ENCODE data around the gene BCL2L1. TPM values are rescaled to one million over a fixed set of nuclear protein-coding genes. Genes with fewer than 3 reads are reported as not detected.

Gene BCL2L1
- total and polyA plus RNA-seq, 7 donors, result 34.5 to 204 (median 58.1) TPM

GRCh38 chr20:31638317-31638716, 84.4 kb downstream of the BCL2L1 start:
- WGBS, 3 donors, result 61 to 72% (median 61%) methylated on average over 4 of the region's 4 CpGs
- Histone ChIP-seq H3K27me3 (ENCODE audit: insufficient read depth in 3 of 3, low read length in 2 of 3) (peaks cover 0 to 19% (median 0%) of the 10 kb centered on the region in 3 donors), H3K36me3 (ENCODE audit: insufficient read depth in 1 of 2, low read depth in 1 of 2) (no peaks in the 10 kb centered on the region), H3K9me3 (no peaks in the 10 kb centered on the region), H3K4me1 (no peaks in the 10 kb centered on the region), H3K27ac (peak overlapping the region; percentile 53), H3K4me3 (no peak overlapping the region)
- TF ChIP-seq CTCF (IDR thresholded peaks at IDR 0.05), result no peak
- ATAC-seq (no peak), DNase-seq (no peak)
- intact Hi-C loops (cut with DNase I), result no loop called here

- intact Hi-C loops (cut with DNase I), result no loop called here
- H3K36me3 ChIP-seq (ENCODE audit: insufficient read depth in 1 of 2, low read depth in 1 of 2), result no peaks in the 10 kb centered on the region
- TF ChIP-seq CTCF (IDR thresholded peaks at IDR 0.05), result no peak
- H3K4me3 ChIP-seq, result peak within 1 kb of the TSS; percentile 46
- ATAC-seq (peak in 1 of 4 donors; percentile 31), DNase-seq (no peak)
- H3K4me1 ChIP-seq, result no peaks in the 10 kb centered on the region
- H3K27ac ChIP-seq, result peak within 1 kb of the TSS; percentile 53
- H3K27me3 ChIP-seq (ENCODE audit: insufficient read depth in 3 of 3, low read length in 2 of 3), result peaks cover 0 to 15% (median 0%) of the 10 kb centered on the region in 3 donors
- 28 to 31% (median 29%) methylated on average over 27 to 34 of the region's 34 CpGs for WGBS, 3 donors
- no peaks in the 10 kb centered on the region for H3K9me3 ChIP-seq
These were observed 85.0 kb downstream of the BCL2L1 start, which contains the start of gene COX4I2 for GRCh38 chr20:31637660-31638059. Gene COX4I2, plus strand, starts transcription at chr20:31637912. Its CDS starts 1,106 bp downstream, at chr20:31639018.

- Histone ChIP-seq H3K36me3 (ENCODE audit: insufficient read depth in 1 of 2, low read depth in 1 of 2) (no peaks in the 10 kb centered on the region), H3K4me1 (no peaks in the 10 kb centered on the region), H3K27ac (no peak overlapping the region), H3K4me3 (no peak overlapping the region), H3K9me3 (no peaks in the 10 kb centered on the region), H3K27me3 (ENCODE audit: insufficient read depth in 3 of 3, low read length in 2 of 3) (peaks cover 0 to 11% (median 0%) of the 10 kb centered on the region in 3 donors)
- intact Hi-C loops (cut with DNase I), result no loop called here
- ATAC-seq, result no peak
- WGBS, 3 donors, result 78 to 87% (median 79%) methylated on average over 14 of the region's 14 CpGs
- DNase-seq, result no peak
- TF ChIP-seq CTCF (IDR thresholded peaks at IDR 0.05), result no peak
These were observed 89.2 kb downstream of the BCL2L1 start for GRCh38 chr20:31633339-31633914.

- no peak for DNase-seq
- no peaks in the 10 kb centered on the region for H3K36me3 ChIP-seq (ENCODE audit: insufficient read depth in 1 of 2, low read depth in 1 of 2)
- no peak overlapping the region for H3K4me3 ChIP-seq
- peaks cover 0 to 4% (median 0%) of the 10 kb centered on the region in 3 donors for H3K27me3 ChIP-seq (ENCODE audit: insufficient read depth in 3 of 3, low read length in 2 of 3)
- ATAC-seq, result no peak
- H3K27ac ChIP-seq, result no peak overlapping the region
- WGBS, 3 donors, result 91 to 95% (median 94%) methylated on average over 36 to 40 of the region's 40 CpGs
- no peak for TF ChIP-seq CTCF (IDR thresholded peaks at IDR 0.05)
- no peaks in the 10 kb centered on the region for H3K4me1 ChIP-seq
- no peaks in the 10 kb centered on the region for H3K9me3 ChIP-seq
- intact Hi-C loops (cut with DNase I), result no loop called here
These were observed 89.9 kb downstream of the BCL2L1 start for GRCh38 chr20:31632548-31633338.

Measured in psoas muscle (tissue), 8 donors.